ENCODE measurements around the gene SUCO. TPM values are rescaled to one million over a fixed set of nuclear protein-coding genes. Genes with fewer than 3 reads are reported as not detected.

SUCO gene
- total RNA-seq, 1 experiment from 2014 or later, result 22.6 TPM

DNA sequence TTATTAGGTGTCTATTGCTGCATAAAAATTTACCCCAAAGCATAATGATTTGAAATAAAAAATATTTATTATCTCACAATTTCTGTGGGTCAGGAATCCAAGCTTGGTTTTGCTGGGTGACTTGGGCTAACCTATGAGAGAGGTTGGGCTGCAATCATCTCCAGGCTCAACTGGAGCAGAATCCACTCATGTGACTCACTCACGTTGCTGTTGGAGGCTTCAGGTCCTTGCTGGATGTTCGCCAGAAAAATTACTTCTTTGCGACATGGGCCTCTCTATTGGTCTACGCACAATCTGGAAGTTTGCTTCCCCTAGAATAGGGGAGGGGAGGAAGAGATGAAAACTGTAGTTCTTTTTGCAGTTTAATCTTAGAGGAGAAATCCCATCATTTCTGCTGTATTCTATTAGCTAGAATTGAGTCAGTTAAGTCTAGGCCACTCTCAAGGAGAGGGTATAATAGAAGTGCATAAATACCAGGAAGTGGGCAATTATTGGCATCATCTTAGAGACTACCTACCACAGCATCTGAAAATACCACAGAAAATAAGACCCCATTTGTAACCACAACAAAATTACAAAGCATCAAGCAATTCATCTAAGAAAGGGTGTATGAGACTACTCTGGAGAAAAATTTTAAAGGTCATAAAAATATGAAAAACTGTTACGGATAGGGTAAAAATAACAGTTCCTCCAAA, 120.2 kb downstream of the SUCO start:
- intact Hi-C loops (cut with micrococcal nuclease), result no loop called here
- H3K9ac ChIP-seq (ENCODE audit: low read length), result no peak overlapping the region
- no peaks in the 10 kb centered on the region for H4K20me1 ChIP-seq (ENCODE audit: insufficient read depth)
- no peak overlapping the region for H3K27ac ChIP-seq (ENCODE audit: low read depth, low read length)
- H3K4me3 ChIP-seq (replicated peaks in 1 of 2; ENCODE audit: low read depth in 1 of 2, low read length in 2 of 2), result no peak overlapping the region
- ATAC-seq, result no peak
- no peaks in the 10 kb centered on the region for H3K36me3 ChIP-seq (ENCODE audit: control insufficient read depth in 1 of 2, insufficient read depth in 2 of 2, low read length in 2 of 2)
- no peaks in the 10 kb centered on the region for H3K27me3 ChIP-seq (ENCODE audit: insufficient read depth, low read length)
- peak overlapping the region; percentile 8; the same call in 1 of the 2 replicates for H3K4me2 ChIP-seq (ENCODE audit: low read length)
- no peaks in the 10 kb centered on the region for H3K9me2 ChIP-seq (ENCODE audit: insufficient read depth)
- H3K9me3 ChIP-seq (ENCODE audit: control insufficient read depth in 1 of 2, insufficient read depth in 1 of 2, low read depth in 1 of 2, low read length in 2 of 2), result no peaks in the 10 kb centered on the region
- ChIA-PET RAD21 (ENCODE audit: low non-redundant PET in 1 of 2, low total read pairs in 2 of 2, uncharacterized antibody in 2 of 2, unreplicated experiment in 2 of 2) (no interaction called here), POLR2A (no interaction called here), CTCF (no interaction called here)
- H3K4me1 ChIP-seq (ENCODE audit: control insufficient read depth in 1 of 2, insufficient read depth in 2 of 2, low read length in 2 of 2), result peaks cover 0 to 17% of the 10 kb centered on the region in 2 experiments; a peak in 2 of 4 replicates
- BruUV-seq (replicated peaks), result no TSS peak
- no peaks in the 10 kb centered on the region for H3K79me2 ChIP-seq (ENCODE audit: insufficient read depth, low read length)
- H2AFZ ChIP-seq (ENCODE audit: low read depth, low read length, poor library complexity, severe bottlenecking), result peak overlapping the region; percentile 49
- no peak for DNase-seq (ENCODE audit: low read depth, low spot score)
- TF ChIP-seq FOSL1 (IDR thresholded peaks at IDR 0.05; ENCODE audit: low read depth) (no peak), SIN3A (IDR thresholded peaks at IDR 0.05; ENCODE audit: low read depth) (no peak), CEBPB (IDR thresholded peaks at IDR 0.05; ENCODE audit: low read depth) (no peak), ZNF274 (IDR thresholded peaks at IDR 0.05; ENCODE audit: low read depth, low read length) (no peak)

DNA sequence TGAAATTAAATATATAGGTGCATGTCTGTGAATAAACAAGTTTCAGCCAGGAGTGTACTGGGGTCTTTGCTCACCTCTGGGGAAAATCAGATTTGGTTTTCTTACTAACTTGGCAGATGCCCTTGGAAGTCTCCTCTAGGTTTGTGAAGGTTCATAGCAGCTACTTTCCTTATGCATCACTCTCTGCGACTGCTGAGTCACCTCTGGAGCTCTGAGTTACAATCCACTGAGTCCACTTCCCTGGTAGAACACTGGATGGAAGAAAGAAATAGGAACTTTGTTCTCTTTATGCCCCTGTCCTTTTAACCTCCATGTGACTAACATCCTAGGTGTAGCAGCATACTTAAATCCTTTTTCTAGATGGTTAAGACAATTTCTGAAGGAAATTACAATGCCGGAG, 121.6 kb downstream of the SUCO start:
- H3K79me2 ChIP-seq (ENCODE audit: insufficient read depth, low read length), result no peaks in the 10 kb centered on the region
- peak; percentile 66 for ATAC-seq
- H3K27ac ChIP-seq (ENCODE audit: low read depth, low read length), result no peak overlapping the region
- no peaks in the 10 kb centered on the region for H3K36me3 ChIP-seq (ENCODE audit: control insufficient read depth in 1 of 2, insufficient read depth in 2 of 2, low read length in 2 of 2)
- ChIA-PET RAD21 (ENCODE audit: low non-redundant PET in 1 of 2, low total read pairs in 2 of 2, uncharacterized antibody in 2 of 2, unreplicated experiment in 2 of 2) (no interaction called here), CTCF (no interaction called here), POLR2A (no interaction called here)
- TF ChIP-seq POLR2A (IDR thresholded peaks at IDR 0.05; ENCODE audit: borderline replicate concordance, extremely low read depth, insufficient read depth, insufficient read length) (no peak), EZH2 (IDR thresholded peaks at IDR 0.05) (no peak), SP1 (IDR thresholded peaks at IDR 0.05; ENCODE audit: low read depth) (no peak; the same call in 1 of the 2 replicates), FOSL1 (IDR thresholded peaks at IDR 0.05; ENCODE audit: low read depth) (peak; percentile 55), JUND (IDR thresholded peaks at IDR 0.05) (peak; percentile 45; the same call in 1 of the 2 replicates)
- peak overlapping the region; percentile 43 for H3K4me2 ChIP-seq (ENCODE audit: low read length)
- no peaks in the 10 kb centered on the region for H3K27me3 ChIP-seq (ENCODE audit: insufficient read depth, low read length)
- peaks cover 0 to 17% of the 10 kb centered on the region in 2 experiments; a peak in 2 of 4 replicates for H3K4me1 ChIP-seq (ENCODE audit: control insufficient read depth in 1 of 2, insufficient read depth in 2 of 2, low read length in 2 of 2)
- no TSS peak for BruUV-seq (replicated peaks)
- intact Hi-C loops (cut with micrococcal nuclease), result no loop called here
- no peak for DNase-seq (ENCODE audit: low read depth, low spot score)
- H3K9me2 ChIP-seq (ENCODE audit: insufficient read depth), result no peaks in the 10 kb centered on the region
- peak overlapping the region; percentile 78 for H2AFZ ChIP-seq (ENCODE audit: low read depth, low read length, poor library complexity, severe bottlenecking)
- no peak overlapping the region for H3K9ac ChIP-seq (ENCODE audit: low read length)
- no peaks in the 10 kb centered on the region for H4K20me1 ChIP-seq (ENCODE audit: insufficient read depth)
- H3K9me3 ChIP-seq (ENCODE audit: control insufficient read depth in 1 of 2, insufficient read depth in 1 of 2, low read depth in 1 of 2, low read length in 2 of 2), result no peaks in the 10 kb centered on the region
- no peak overlapping the region for H3K4me3 ChIP-seq (replicated peaks in 1 of 2; ENCODE audit: low read depth in 1 of 2, low read length in 2 of 2)

Data from HCT116 (cell line).